HepG2 (cell line): Measurements from ENCODE around the gene TUT7. TPM values are rescaled to one million over a fixed set of nuclear protein-coding genes. Genes with fewer than 3 reads are reported as not detected.

ENCODE experiments used
- CENPX ChIP-seq: sonication (generic); formaldehyde crosslinking; IDR thresholded peaks from 2 replicates; pipeline ENCODE4 v1.9.0; 2021; ENCODE audit warnings: mild to moderate bottlenecking, missing genetic modification reagents, moderate library complexity
- HNF4G ChIP-seq, 2 experiments: sonication (generic) in 1 of 2; formaldehyde crosslinking in 1 of 2; IDR thresholded peaks; 2 replicates each; pipeline versions ENCODE4 v1.4.0 to v1.6.1; 2011 to 2020; ENCODE audit warnings: borderline replicate concordance in 2 of 2, low read depth in 2 of 2, mild to moderate bottlenecking in 2 of 2, low read length in 1 of 2, missing genetic modification reagents in 1 of 2, moderate library complexity in 1 of 2
- MEIS1 ChIP-seq: sonication (generic); formaldehyde crosslinking; IDR thresholded peaks from 2 replicates; pipeline ENCODE4 v1.9.0; 2021; ENCODE audit warnings: mild to moderate bottlenecking, missing genetic modification reagents, moderate library complexity, borderline replicate concordance
- MYC ChIP-seq: sonication (generic); formaldehyde crosslinking; IDR thresholded peaks from 2 replicates; pipeline ENCODE4 v1.9.0; 2021; ENCODE audit warnings: missing genetic modification reagents, borderline replicate concordance
- PAX8 ChIP-seq: sonication (generic); formaldehyde crosslinking; IDR thresholded peaks from 2 replicates; pipeline ENCODE4 v1.8.0; 2022; ENCODE audit warnings: mild to moderate bottlenecking, missing genetic modification reagents, borderline replicate concordance
- PHB2 ChIP-seq: fragments of 450-650 bp; IDR thresholded peaks from 2 replicates; pipeline ENCODE4 v1.6.1; 2018; ENCODE audit not compliant: partially characterized antibody
- POLR2AphosphoS5 ChIP-seq: IDR thresholded peaks from 2 replicates; pipeline ENCODE4 v1.6.1; 2012; ENCODE audit warnings: low read depth, low read length
- PRPF4 ChIP-seq: fragments of 200-400 bp; formaldehyde crosslinking; IDR thresholded peaks from 2 replicates; pipeline ENCODE4 v1.6.1; 2016; ENCODE audit warnings: low read length, low read depth; ENCODE audit not compliant: poor library complexity, severe bottlenecking
- SIX1 ChIP-seq: sonication (generic); formaldehyde crosslinking; IDR thresholded peaks from 2 replicates; pipeline ENCODE4 v1.4.0; 2020; ENCODE audit warnings: missing genetic modification reagents, borderline replicate concordance
- TCF7 ChIP-seq: sonication (generic); IDR thresholded peaks from 2 replicates; pipeline ENCODE4 v1.6.1; 2016; ENCODE audit warnings: antibody characterized with exemption, low read depth
- ZFP62 ChIP-seq: sonication (generic); formaldehyde crosslinking; IDR thresholded peaks from 2 replicates; pipeline ENCODE4 v1.4.0; 2020; ENCODE audit warnings: missing genetic modification reagents
- ZFY ChIP-seq: sonication (generic); formaldehyde crosslinking; IDR thresholded peaks from 2 replicates; pipeline ENCODE4 v1.4.0; 2020; ENCODE audit warnings: missing genetic modification reagents
- ZNF274 ChIP-seq: sonication (generic); formaldehyde crosslinking; IDR thresholded peaks from 2 replicates; pipeline ENCODE4 v1.5.1; 2020; ENCODE audit warnings: mild to moderate bottlenecking, missing genetic modification reagents
- ZNF30 ChIP-seq: sonication (generic); formaldehyde crosslinking; IDR thresholded peaks from 2 replicates; pipeline ENCODE4 v1.5.0; 2020; ENCODE audit warnings: mild to moderate bottlenecking, missing genetic modification reagents
- ZNF556 ChIP-seq: sonication (generic); formaldehyde crosslinking; IDR thresholded peaks from 2 replicates; pipeline ENCODE4 v1.4.0; 2020; ENCODE audit warnings: mild to moderate bottlenecking, missing genetic modification reagents, borderline replicate concordance
- ZNF614 ChIP-seq: IDR thresholded peaks from 2 replicates; pipeline ENCODE4 v1.6.1; 2018; ENCODE audit warnings: missing biosample characterization, missing genetic modification reagents, inconsistent platforms, borderline replicate concordance
- ZNF772 ChIP-seq: sonication (generic); formaldehyde crosslinking; IDR thresholded peaks from 2 replicates; pipeline ENCODE4 v1.5.0; 2020; ENCODE audit warnings: mild to moderate bottlenecking, missing genetic modification reagents
- polyA plus RNA-seq, 8 experiments: library from polyadenylated mRNA; depleted of rRNA in 3 of 8; stranded (reverse) in 7 of 8; unstranded in 1 of 8; fragments of >200 nt; fragmentation: Illumina TruSeq in 4 of 8; extraction: Trizol in 4 of 8; gene quantifications; 2 replicates each; pipeline versions ENCODE4 v1.2.1 to v1.2.3, GENCODE V29; 2011 to 2016; ENCODE audit warnings: low read depth in 4 of 8, missing spikeins in 1 of 8, mixed read lengths in 1 of 8; ENCODE audit not compliant: insufficient read depth in 1 of 8
- total RNA-seq, 5 experiments: library from RNA; depleted of rRNA; stranded (reverse); fragments of >200 nt; fragmentation: Illumina TruSeq; extraction: Trizol; gene quantifications; 2 replicates each; pipeline ENCODE4 v1.2.3, GENCODE V29; 2016; ENCODE audit warnings: low read depth in 1 of 5
- TF ChIP-seq, protein P1 (sequence below): sonication (generic); IDR thresholded peaks from 2 replicates; pipeline ENCODE4 v1.6.1; 2016; ENCODE audit warnings: low read depth, borderline replicate concordance
- TF ChIP-seq, protein P2 (sequence below): sonication (generic); formaldehyde crosslinking; conservative IDR thresholded peaks from 2 replicates; pipeline ENCODE4 v1.4.0; 2020; ENCODE audit warnings: missing genetic modification reagents
- TF ChIP-seq, protein P3 (sequence below): IDR thresholded peaks from 2 replicates; pipeline ENCODE4 v1.6.1; 2016; ENCODE audit warnings: missing genetic modification reagents, missing compliant biosample characterization
- TF ChIP-seq, protein P4 (sequence below), 2 experiments: IDR thresholded peaks; 2 replicates each; pipeline ENCODE4 v1.6.1; 2011 to 2012; ENCODE audit warnings: low read length in 2 of 2, borderline replicate concordance in 1 of 2, low read depth in 1 of 2, mild to moderate bottlenecking in 1 of 2, moderate library complexity in 1 of 2

Gene TUT7
- total and polyA plus RNA-seq, 2 of the 13 experiments (the other 11 are each of a cell fraction or from before 2014, with no cell fraction given): 12.0 to 19.4 TPM

DNA sequence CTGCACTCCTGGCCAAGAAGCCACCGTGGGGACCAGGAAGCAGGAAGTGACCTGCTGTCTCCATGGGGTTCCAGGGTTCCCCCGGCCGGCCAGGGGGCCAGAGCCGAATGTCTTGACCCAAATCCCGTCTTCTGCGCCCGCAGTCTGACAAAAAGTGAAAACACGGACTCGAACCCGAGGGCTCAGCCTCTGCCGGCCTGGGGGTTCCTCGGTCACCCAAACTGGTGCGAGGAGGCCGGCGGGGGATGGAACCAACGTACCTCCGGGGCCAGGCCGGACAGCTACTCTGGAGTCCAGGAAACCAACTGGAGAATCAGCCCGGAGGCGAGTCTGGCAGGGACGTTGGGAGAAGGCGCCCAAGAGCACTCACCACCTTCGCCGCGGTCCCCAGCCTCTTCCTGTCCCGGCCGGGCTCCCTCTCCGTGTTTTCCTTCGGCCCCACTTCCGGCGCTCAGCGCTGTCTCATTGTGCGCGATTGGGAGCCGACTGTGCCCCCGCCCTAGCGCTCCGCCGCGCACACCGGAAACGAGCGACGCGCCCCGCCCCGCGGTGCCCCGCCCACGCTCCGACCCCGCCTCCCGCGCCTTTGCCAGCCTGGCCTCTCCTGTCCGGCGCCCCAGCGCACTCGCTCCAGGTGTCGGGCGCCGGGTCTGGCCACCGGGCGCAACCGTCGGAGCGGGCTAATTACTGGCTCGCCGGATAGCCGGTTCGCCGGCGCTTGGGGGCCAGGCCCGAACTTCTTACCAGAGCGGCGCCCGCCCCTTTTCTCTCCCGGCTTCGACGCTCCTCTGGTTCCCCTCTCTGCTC is at the start of gene TUT7 (continued):
- TF ChIP-seq, protein P1, sequence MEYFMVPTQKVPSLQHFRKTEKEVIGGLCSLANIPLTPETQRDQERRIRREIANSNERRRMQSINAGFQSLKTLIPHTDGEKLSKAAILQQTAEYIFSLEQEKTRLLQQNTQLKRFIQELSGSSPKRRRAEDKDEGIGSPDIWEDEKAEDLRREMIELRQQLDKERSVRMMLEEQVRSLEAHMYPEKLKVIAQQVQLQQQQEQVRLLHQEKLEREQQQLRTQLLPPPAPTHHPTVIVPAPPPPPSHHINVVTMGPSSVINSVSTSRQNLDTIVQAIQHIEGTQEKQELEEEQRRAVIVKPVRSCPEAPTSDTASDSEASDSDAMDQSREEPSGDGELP: peak; percentile 7; the same call in 1 of the 2 replicates
- TF ChIP-seq, protein P2, sequence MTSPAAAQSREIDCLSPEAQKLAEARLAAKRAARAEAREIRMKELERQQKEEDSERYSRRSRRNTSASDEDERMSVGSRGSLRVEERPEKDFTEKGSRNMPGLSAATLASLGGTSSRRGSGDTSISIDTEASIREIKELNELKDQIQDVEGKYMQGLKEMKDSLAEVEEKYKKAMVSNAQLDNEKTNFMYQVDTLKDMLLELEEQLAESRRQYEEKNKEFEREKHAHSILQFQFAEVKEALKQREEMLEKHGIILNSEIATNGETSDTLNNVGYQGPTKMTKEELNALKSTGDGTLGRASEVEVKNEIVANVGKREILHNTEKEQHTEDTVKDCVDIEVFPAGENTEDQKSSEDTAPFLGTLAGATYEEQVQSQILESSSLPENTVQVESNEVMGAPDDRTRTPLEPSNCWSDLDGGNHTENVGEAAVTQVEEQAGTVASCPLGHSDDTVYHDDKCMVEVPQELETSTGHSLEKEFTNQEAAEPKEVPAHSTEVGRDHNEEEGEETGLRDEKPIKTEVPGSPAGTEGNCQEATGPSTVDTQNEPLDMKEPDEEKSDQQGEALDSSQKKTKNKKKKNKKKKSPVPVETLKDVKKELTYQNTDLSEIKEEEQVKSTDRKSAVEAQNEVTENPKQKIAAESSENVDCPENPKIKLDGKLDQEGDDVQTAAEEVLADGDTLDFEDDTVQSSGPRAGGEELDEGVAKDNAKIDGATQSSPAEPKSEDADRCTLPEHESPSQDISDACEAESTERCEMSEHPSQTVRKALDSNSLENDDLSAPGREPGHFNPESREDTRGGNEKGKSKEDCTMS (CRISPR knock-in tag): no peak
- peak; percentile 80; the same call in 1 of the 2 replicates for TF ChIP-seq ZNF556 (CRISPR knock-in tag)
- peak; percentile 30; the same call in 1 of the 2 replicates for TF ChIP-seq ZNF30
- TF ChIP-seq PAX8 (CRISPR knock-in tag): peak; percentile 53; the same call in 1 of the 2 replicates
- TF ChIP-seq, protein P3, sequence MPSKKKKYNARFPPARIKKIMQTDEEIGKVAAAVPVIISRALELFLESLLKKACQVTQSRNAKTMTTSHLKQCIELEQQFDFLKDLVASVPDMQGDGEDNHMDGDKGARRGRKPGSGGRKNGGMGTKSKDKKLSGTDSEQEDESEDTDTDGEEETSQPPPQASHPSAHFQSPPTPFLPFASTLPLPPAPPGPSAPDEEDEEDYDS (CRISPR knock-in tag): peak; percentile 82
- peak; percentile 51; the same call in 1 of the 2 replicates for TF ChIP-seq ZNF274 (CRISPR knock-in tag)
- TF ChIP-seq CENPX: no peak
- TF ChIP-seq HNF4G (IDR thresholded peaks at IDR 0.05; ENCODE audit: borderline replicate concordance, low read depth, low read length): no peak
- no peak; the same call in 1 of the 2 replicates for TF ChIP-seq HNF4G (CRISPR knock-in tag; IDR thresholded peaks at IDR 0.05; ENCODE audit: borderline replicate concordance, low read depth)
- TF ChIP-seq POLR2AphosphoS5: peak; percentile 84
- TF ChIP-seq ZNF772 (CRISPR knock-in tag): peak; percentile 71
- TF ChIP-seq PRPF4: no peak
- TF ChIP-seq PHB2: no peak
- TF ChIP-seq SIX1: no peak
- peak; percentile 31; the same call in 1 of the 2 replicates for TF ChIP-seq ZNF614 (CRISPR knock-in tag)
- no peak for TF ChIP-seq ZFP62
- no peak for TF ChIP-seq TCF7
- TF ChIP-seq, protein P4, sequence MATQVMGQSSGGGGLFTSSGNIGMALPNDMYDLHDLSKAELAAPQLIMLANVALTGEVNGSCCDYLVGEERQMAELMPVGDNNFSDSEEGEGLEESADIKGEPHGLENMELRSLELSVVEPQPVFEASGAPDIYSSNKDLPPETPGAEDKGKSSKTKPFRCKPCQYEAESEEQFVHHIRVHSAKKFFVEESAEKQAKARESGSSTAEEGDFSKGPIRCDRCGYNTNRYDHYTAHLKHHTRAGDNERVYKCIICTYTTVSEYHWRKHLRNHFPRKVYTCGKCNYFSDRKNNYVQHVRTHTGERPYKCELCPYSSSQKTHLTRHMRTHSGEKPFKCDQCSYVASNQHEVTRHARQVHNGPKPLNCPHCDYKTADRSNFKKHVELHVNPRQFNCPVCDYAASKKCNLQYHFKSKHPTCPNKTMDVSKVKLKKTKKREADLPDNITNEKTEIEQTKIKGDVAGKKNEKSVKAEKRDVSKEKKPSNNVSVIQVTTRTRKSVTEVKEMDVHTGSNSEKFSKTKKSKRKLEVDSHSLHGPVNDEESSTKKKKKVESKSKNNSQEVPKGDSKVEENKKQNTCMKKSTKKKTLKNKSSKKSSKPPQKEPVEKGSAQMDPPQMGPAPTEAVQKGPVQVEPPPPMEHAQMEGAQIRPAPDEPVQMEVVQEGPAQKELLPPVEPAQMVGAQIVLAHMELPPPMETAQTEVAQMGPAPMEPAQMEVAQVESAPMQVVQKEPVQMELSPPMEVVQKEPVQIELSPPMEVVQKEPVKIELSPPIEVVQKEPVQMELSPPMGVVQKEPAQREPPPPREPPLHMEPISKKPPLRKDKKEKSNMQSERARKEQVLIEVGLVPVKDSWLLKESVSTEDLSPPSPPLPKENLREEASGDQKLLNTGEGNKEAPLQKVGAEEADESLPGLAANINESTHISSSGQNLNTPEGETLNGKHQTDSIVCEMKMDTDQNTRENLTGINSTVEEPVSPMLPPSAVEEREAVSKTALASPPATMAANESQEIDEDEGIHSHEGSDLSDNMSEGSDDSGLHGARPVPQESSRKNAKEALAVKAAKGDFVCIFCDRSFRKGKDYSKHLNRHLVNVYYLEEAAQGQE (IDR thresholded peaks at IDR 0.05; ENCODE audit: borderline replicate concordance in 1 of 2, low read depth in 1 of 2, low read length in 2 of 2): peak in 1 of 2 experiments; percentile 58; a peak in 2 of 4 replicates
- peak; percentile 82 for TF ChIP-seq ZFY (CRISPR knock-in tag)
- TF ChIP-seq MEIS1: no peak; the same call in 1 of the 2 replicates
- TF ChIP-seq MYC: peak; percentile 74
